Liver (tissue), 9 donors: Measurements from ENCODE around the gene PWWP2B. TPM values are rescaled to one million over a fixed set of nuclear protein-coding genes. Genes with fewer than 3 reads are reported as not detected.

ENCODE experiments used
- DNase-seq: peaks from one replicate; pipeline ENCODE4 v3.0.0-alpha.2; 2017; ENCODE audit warnings: low spot score
- H3K27ac ChIP-seq, 2 donors: one replicate each; pipeline ENCODE4 v1.7.0; 2013; ENCODE audit warnings: inconsistent platforms in 2 of 2, low read length in 2 of 2, control low read depth in 1 of 2, low read depth in 1 of 2, mild to moderate bottlenecking in 1 of 2
- H3K27me3 ChIP-seq, 4 donors: one replicate each; pipeline versions ENCODE4 v1.6.1 to v1.7.0; 2013; ENCODE audit warnings: low read length in 3 of 4, inconsistent platforms in 1 of 4, mild to moderate bottlenecking in 1 of 4, moderate library complexity in 1 of 4; ENCODE audit not compliant: control insufficient read depth in 4 of 4, insufficient read depth in 4 of 4
- H3K36me3 ChIP-seq, 4 donors: one replicate each; pipeline versions ENCODE4 v1.6.1 to v1.7.0; 2013; ENCODE audit warnings: low read length in 3 of 4, mild to moderate bottlenecking in 3 of 4, low read depth in 1 of 4, moderate library complexity in 1 of 4; ENCODE audit not compliant: control insufficient read depth in 4 of 4, insufficient read depth in 3 of 4
- H3K4me1 ChIP-seq, 4 donors: one replicate each; pipeline versions ENCODE4 v1.6.1 to v1.7.0; 2013; ENCODE audit warnings: low read length in 3 of 4, mild to moderate bottlenecking in 3 of 4, moderate library complexity in 1 of 4; ENCODE audit not compliant: control insufficient read depth in 4 of 4, insufficient read depth in 4 of 4
- H3K4me3 ChIP-seq, 3 donors: one replicate each; pipeline versions ENCODE4 v1.6.1 to v1.7.0; 2013; ENCODE audit warnings: low read length in 3 of 3, control low read depth in 1 of 3, low read depth in 1 of 3, mild to moderate bottlenecking in 1 of 3
- H3K9ac ChIP-seq, 2 donors: one replicate each; pipeline ENCODE4 v1.7.0; 2013; ENCODE audit warnings: low read length in 2 of 2, mild to moderate bottlenecking in 2 of 2, moderate library complexity in 2 of 2, control low read depth in 1 of 2, low read depth in 1 of 2
- H3K9me3 ChIP-seq, 4 donors: one replicate each; pipeline versions ENCODE4 v1.6.1 to v1.7.0; 2013; ENCODE audit warnings: low read length in 3 of 4; ENCODE audit not compliant: control insufficient read depth in 4 of 4
- EGR1 ChIP-seq, 2 donors: IDR thresholded peaks; 2 replicates each; pipeline ENCODE4 v1.6.1; 2016 to 2018; ENCODE audit warnings: antibody characterized with exemption in 2 of 2, low read depth in 2 of 2
- FOXA1 ChIP-seq: IDR thresholded peaks from 2 replicates; pipeline ENCODE4 v1.6.1; 2016; ENCODE audit warnings: antibody characterized with exemption
- FOXA2 ChIP-seq: IDR thresholded peaks from 2 replicates; pipeline ENCODE4 v1.6.1; 2016; ENCODE audit warnings: antibody characterized with exemption
- GABPA ChIP-seq, 2 donors: IDR thresholded peaks in 1 of 2; conservative IDR thresholded peaks in 1 of 2; 2 replicates each; pipeline ENCODE4 v1.6.1; 2016; ENCODE audit warnings: antibody characterized with exemption in 2 of 2, mild to moderate bottlenecking in 1 of 2, moderate library complexity in 1 of 2
- HNF4A ChIP-seq, 2 donors: conservative IDR thresholded peaks; 2 replicates each; pipeline ENCODE4 v1.6.1; 2016; ENCODE audit warnings: antibody characterized with exemption in 2 of 2, mild to moderate bottlenecking in 2 of 2
- HNF4G ChIP-seq: IDR thresholded peaks from 2 replicates; pipeline ENCODE4 v1.6.1; 2016; ENCODE audit warnings: antibody characterized with exemption
- JUND ChIP-seq, 2 donors: IDR thresholded peaks; 2 replicates each; pipeline ENCODE4 v1.6.1; 2016; ENCODE audit warnings: antibody characterized with exemption in 2 of 2
- RAD21 ChIP-seq, 2 donors: IDR thresholded peaks; 2 replicates each; pipeline ENCODE4 v1.6.1; 2016; ENCODE audit warnings: antibody characterized with exemption in 2 of 2, mild to moderate bottlenecking in 2 of 2
- RXRA ChIP-seq, 2 donors: IDR thresholded peaks; 2 replicates each; pipeline ENCODE4 v1.6.1; 2017 to 2018; ENCODE audit warnings: antibody characterized with exemption in 2 of 2, mild to moderate bottlenecking in 1 of 2
- SP1 ChIP-seq: IDR thresholded peaks from 2 replicates; pipeline ENCODE4 v1.6.1; 2018; ENCODE audit warnings: antibody characterized with exemption, mild to moderate bottlenecking
- TAF1 ChIP-seq: conservative IDR thresholded peaks from 2 replicates; pipeline ENCODE4 v1.6.1; 2016; ENCODE audit warnings: antibody characterized with exemption, mild to moderate bottlenecking
- YY1 ChIP-seq: IDR thresholded peaks from 2 replicates; pipeline ENCODE4 v1.6.1; 2016; ENCODE audit warnings: antibody characterized with exemption, mild to moderate bottlenecking
- WGBS: extraction: QIAGEN DNeasy Blood & Tissue Kit; methylation state at CpG from one replicate; pipeline ENCODE4 v1.1.7; 2013; 5-methylcytosine and 5-hydroxymethylcytosine counted together
- polyA plus RNA-seq, 2 donors: library from polyadenylated mRNA; stranded (reverse) in 1 of 2; unstranded in 1 of 2; fragments of 200-250 nt in 1 of 2; fragments of >200 nt in 1 of 2; fragmentation: Nextera tagmentation in 1 of 2; extraction: Ambion mirVana in 1 of 2; gene quantifications; one replicate each; pipeline versions ENCODE4 v1.2.1 to v1.2.3, GENCODE V29; 2013 to 2015
- total RNA-seq, 2 donors: library from RNA; depleted of rRNA; stranded (reverse); fragments of >200 nt; gene quantifications; one replicate each; pipeline ENCODE4 v1.2.3, GENCODE V29; 2014
- TF ChIP-seq, protein P1 (sequence below): IDR thresholded peaks from 2 replicates; pipeline ENCODE4 v1.6.1; 2016; ENCODE audit warnings: antibody characterized with exemption
- TF ChIP-seq, protein P2 (sequence below): IDR thresholded peaks from 2 replicates; pipeline ENCODE4 v1.6.1; 2016; ENCODE audit warnings: antibody characterized with exemption
- TF ChIP-seq, protein P3 (sequence below): IDR thresholded peaks from 2 replicates; pipeline ENCODE4 v1.6.1; 2016; ENCODE audit warnings: antibody characterized with exemption
- TF ChIP-seq, protein P4 (sequence below): IDR thresholded peaks from 2 replicates; pipeline ENCODE4 v1.6.1; 2016; ENCODE audit warnings: antibody characterized with exemption, mild to moderate bottlenecking
- donor health status: healthy.
- donor health status: healthy.
- donor health status: healthy.
- donor health status: healthy.
- donor health status: healthy.

Gene PWWP2B
- total and polyA plus RNA-seq, 4 donors = 0.75 to 4.2 (median 3.6) TPM

DNA sequence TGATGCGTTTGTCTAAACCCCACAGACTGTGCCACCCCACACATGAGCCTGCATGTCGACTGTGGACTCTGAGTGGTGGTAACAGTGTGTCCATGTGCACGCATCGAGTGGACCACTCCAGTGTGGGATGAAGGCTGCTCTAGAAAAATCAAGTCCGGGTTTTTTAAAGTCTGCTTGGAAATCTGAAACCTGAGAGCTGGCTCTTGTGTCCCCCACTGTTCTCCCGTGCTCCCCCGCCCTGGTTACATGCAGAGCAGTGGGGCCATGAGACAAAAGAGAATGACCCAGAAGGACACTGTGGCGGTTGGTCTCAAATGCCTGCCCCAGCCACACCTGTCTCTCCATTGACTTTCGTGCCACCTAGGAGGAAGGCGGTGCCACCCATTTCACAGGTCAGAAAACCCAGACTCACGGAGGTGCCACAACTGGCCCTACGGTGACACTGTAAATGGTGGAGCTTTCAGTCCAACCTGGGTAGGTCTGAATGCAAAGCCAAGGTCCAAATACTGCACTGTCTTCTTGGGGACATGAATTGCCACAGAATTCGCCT lies 27.3 kb upstream of the PWWP2B start:
- Histone ChIP-seq H3K9me3 (no peaks in the 10 kb centered on the region), H3K27me3 (no peaks in the 10 kb centered on the region), H3K9ac (no peak overlapping the region), H3K4me1 (no peaks in the 10 kb centered on the region), H3K4me3 (no peak overlapping the region), H3K27ac (no peak overlapping the region), H3K36me3 (peaks cover 0 to 7% (median 4%) of the 10 kb centered on the region in 4 donors)
- TF ChIP-seq SP1 = no peak
- TF ChIP-seq, protein P1, sequence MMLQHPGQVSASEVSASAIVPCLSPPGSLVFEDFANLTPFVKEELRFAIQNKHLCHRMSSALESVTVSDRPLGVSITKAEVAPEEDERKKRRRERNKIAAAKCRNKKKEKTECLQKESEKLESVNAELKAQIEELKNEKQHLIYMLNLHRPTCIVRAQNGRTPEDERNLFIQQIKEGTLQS = no peak
- TF ChIP-seq GABPA (IDR thresholded peaks at IDR 0.05 in 1 of 2, conservative IDR thresholded peaks at IDR 0.05 in 1 of 2) = no peak
- TF ChIP-seq TAF1 = no peak
- TF ChIP-seq RAD21 (IDR thresholded peaks at IDR 0.05) = no peak
- TF ChIP-seq JUND (IDR thresholded peaks at IDR 0.05) = no peak
- TF ChIP-seq YY1 = no peak
- TF ChIP-seq, protein P2, sequence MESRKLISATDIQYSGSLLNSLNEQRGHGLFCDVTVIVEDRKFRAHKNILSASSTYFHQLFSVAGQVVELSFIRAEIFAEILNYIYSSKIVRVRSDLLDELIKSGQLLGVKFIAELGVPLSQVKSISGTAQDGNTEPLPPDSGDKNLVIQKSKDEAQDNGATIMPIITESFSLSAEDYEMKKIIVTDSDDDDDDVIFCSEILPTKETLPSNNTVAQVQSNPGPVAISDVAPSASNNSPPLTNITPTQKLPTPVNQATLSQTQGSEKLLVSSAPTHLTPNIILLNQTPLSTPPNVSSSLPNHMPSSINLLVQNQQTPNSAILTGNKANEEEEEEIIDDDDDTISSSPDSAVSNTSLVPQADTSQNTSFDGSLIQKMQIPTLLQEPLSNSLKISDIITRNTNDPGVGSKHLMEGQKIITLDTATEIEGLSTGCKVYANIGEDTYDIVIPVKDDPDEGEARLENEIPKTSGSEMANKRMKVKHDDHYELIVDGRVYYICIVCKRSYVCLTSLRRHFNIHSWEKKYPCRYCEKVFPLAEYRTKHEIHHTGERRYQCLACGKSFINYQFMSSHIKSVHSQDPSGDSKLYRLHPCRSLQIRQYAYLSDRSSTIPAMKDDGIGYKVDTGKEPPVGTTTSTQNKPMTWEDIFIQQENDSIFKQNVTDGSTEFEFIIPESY = no peak
- TF ChIP-seq HNF4A (conservative IDR thresholded peaks at IDR 0.05) = no peak
- TF ChIP-seq, protein P3, sequence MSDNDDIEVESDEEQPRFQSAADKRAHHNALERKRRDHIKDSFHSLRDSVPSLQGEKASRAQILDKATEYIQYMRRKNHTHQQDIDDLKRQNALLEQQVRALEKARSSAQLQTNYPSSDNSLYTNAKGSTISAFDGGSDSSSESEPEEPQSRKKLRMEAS = no peak
- no peak for TF ChIP-seq FOXA2
- no peak for TF ChIP-seq HNF4G
- WGBS = 94% methylated on average over 13 of the region's 13 CpGs
- DNase-seq = no peak

DNA sequence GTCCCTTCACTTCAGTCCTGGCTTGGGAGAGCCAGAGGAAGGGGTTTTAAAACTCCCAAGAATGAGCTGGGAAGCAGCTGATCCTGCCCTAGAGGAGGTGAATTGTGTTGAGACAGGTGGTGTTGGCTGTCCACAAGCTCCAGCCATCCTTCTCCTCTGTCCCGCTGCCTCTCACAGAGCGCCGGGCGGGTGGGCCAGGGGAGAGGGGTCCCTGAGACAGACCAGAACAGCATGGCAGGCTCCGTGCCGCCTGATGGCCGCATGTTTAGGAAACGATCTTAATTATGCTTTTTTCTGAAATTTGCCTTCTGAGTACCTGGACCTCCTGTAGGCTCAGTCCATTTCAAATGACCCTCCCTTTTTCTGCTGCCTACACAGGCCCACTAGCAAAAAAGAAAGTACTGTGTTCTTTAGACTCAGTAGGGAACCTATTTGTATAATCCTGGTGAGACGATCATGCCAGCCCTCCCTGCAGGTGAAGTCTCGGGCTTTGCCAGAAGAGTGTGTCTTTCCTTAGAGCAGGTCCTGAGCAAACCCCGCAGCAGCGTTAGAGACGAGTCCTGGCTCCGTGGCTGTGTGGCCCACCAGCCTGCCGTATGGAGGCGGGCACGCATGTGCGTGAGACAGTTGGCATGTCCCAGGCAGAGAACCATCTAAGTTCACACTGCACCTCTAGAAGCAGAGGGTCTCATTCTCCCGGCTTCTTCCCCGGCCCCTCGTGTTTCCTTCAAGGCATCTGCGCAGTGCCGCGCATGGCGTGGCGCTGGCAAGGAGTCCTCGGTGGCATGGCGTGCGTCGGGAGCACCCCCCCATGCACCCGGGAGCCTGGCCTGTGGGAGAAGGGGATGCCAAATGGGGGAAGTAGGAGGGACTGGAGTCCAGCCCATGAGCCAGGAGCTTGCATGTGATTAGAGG lies 26.3 kb upstream of the PWWP2B start:
- DNase-seq = no peak
- Histone ChIP-seq H3K9ac (no peak overlapping the region), H3K9me3 (no peaks in the 10 kb centered on the region), H3K4me3 (no peak overlapping the region), H3K4me1 (no peaks in the 10 kb centered on the region), H3K27me3 (no peaks in the 10 kb centered on the region), H3K36me3 (peaks cover 0 to 7% (median 4%) of the 10 kb centered on the region in 4 donors), H3K27ac (no peak overlapping the region)
- TF ChIP-seq FOXA1 (no peak), RXRA (IDR thresholded peaks at IDR 0.05) (no peak), JUND (IDR thresholded peaks at IDR 0.05) (no peak), EGR1 (IDR thresholded peaks at IDR 0.05; ENCODE audit: low read depth in 2 of 2) (no peak), YY1 (no peak), HNF4G (no peak), TAF1 (no peak), GABPA (IDR thresholded peaks at IDR 0.05 in 1 of 2, conservative IDR thresholded peaks at IDR 0.05 in 1 of 2) (no peak), FOXA2 (no peak), HNF4A (conservative IDR thresholded peaks at IDR 0.05) (no peak), RAD21 (IDR thresholded peaks at IDR 0.05) (no peak)
- TF ChIP-seq, protein P1 = no peak
- TF ChIP-seq, protein P4, sequence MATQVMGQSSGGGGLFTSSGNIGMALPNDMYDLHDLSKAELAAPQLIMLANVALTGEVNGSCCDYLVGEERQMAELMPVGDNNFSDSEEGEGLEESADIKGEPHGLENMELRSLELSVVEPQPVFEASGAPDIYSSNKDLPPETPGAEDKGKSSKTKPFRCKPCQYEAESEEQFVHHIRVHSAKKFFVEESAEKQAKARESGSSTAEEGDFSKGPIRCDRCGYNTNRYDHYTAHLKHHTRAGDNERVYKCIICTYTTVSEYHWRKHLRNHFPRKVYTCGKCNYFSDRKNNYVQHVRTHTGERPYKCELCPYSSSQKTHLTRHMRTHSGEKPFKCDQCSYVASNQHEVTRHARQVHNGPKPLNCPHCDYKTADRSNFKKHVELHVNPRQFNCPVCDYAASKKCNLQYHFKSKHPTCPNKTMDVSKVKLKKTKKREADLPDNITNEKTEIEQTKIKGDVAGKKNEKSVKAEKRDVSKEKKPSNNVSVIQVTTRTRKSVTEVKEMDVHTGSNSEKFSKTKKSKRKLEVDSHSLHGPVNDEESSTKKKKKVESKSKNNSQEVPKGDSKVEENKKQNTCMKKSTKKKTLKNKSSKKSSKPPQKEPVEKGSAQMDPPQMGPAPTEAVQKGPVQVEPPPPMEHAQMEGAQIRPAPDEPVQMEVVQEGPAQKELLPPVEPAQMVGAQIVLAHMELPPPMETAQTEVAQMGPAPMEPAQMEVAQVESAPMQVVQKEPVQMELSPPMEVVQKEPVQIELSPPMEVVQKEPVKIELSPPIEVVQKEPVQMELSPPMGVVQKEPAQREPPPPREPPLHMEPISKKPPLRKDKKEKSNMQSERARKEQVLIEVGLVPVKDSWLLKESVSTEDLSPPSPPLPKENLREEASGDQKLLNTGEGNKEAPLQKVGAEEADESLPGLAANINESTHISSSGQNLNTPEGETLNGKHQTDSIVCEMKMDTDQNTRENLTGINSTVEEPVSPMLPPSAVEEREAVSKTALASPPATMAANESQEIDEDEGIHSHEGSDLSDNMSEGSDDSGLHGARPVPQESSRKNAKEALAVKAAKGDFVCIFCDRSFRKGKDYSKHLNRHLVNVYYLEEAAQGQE = no peak
- TF ChIP-seq, protein P2 = no peak
- 95% methylated on average over 31 of the region's 31 CpGs for WGBS
